Left kidney (tissue), 2 donors: ENCODE measurements around the gene EMP3. TPM values are rescaled to one million over a fixed set of nuclear protein-coding genes. Genes with fewer than 3 reads are reported as not detected.
"Not testable (repeated sequence)": the region's sequence is repeated elsewhere in the genome, so short reads cannot be mapped to it uniquely, and the experiment has no call there.

Experiments
- DNase-seq: peaks from one replicate; pipeline ENCODE4 v3.0.0-alpha.2; 2013
- polyA plus RNA-seq: library from polyadenylated mRNA; unstranded; fragments of 120-200 nt; gene quantifications from one replicate; pipeline ENCODE4 v1.2.1, GENCODE V29; 2013; ENCODE audit not compliant: insufficient read length

Gene EMP3
- polyA plus RNA-seq, 1 donor = 62.3 TPM

GRCh38 chr19:48371771-48372170 is 46.4 kb downstream of the EMP3 start:
- not testable (repeated sequence) for DNase-seq

- DNase-seq = peak; percentile 75
Measured at GRCh38 chr19:48372904-48373303, 47.6 kb downstream of the EMP3 start.

- DNase-seq = no peak
Measured at GRCh38 chr19:48373567-48373966, 48.2 kb downstream of the EMP3 start.

- DNase-seq = no peak
Measured at GRCh38 chr19:48378194-48378570, 52.8 kb downstream of the EMP3 start.

- no peak for DNase-seq
Measured at GRCh38 chr19:48379058-48379457, 53.7 kb downstream of the EMP3 start.

Other genes starting within 250 kb of the EMP3 start
- 6.8 TPM for gene PLA2G4C, start 214.7 kb upstream of the EMP3 start, polyA plus RNA-seq
- 81.3 TPM for gene LIG1, start 155.2 kb upstream of the EMP3 start, polyA plus RNA-seq
- 9.0 TPM for gene ZSWIM9, start 154.9 kb upstream of the EMP3 start, polyA plus RNA-seq
- gene CARD8, start 69.6 kb upstream of the EMP3 start, polyA plus RNA-seq = 74.3 TPM
- gene ZNF114, start 55.5 kb upstream of the EMP3 start, polyA plus RNA-seq = 7.7 TPM
- 12.5 TPM for gene TMEM143, start 38.4 kb downstream of the EMP3 start, polyA plus RNA-seq
- gene SYNGR4, start 38.8 kb downstream of the EMP3 start, polyA plus RNA-seq = not detected
- gene KDELR1, start 66.0 kb downstream of the EMP3 start, polyA plus RNA-seq = 227 TPM
- gene GRIN2D, start 68.1 kb downstream of the EMP3 start, polyA plus RNA-seq = 0.47 TPM
- gene GRWD1, start 120.4 kb downstream of the EMP3 start, polyA plus RNA-seq = 22.2 TPM
- 1.1 TPM for gene KCNJ14, start 130.0 kb downstream of the EMP3 start, polyA plus RNA-seq
- gene CYTH2, start 143.8 kb downstream of the EMP3 start, polyA plus RNA-seq = 94.1 TPM
- 2.0 TPM for gene LMTK3, start 186.3 kb downstream of the EMP3 start, polyA plus RNA-seq
- gene SULT2B1, start 226.6 kb downstream of the EMP3 start, polyA plus RNA-seq = 0.38 TPM